ENCODE data around the gene GABPB1.

DNA sequence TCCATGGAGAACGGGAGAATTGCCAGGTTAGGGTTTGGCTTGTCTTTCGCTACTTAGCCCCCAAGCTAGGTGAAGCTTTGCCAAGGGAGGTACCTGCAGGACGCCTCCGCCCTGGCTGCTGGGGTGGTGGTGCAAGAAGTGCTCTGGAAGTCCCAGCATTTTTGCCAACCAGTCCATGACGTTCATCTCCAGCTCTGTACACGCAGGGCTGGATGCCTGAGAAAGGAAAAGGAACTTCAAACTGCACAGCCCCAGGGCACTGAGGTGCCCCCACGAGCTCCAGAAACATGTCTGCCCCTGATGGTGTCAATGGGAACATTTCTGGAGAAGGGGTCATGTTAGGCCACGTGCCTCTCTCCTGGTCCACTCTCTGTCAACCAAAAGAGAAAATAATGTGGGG, 97.7 kb downstream of the GABPB1 start:
- TF ChIP-seq POLR2AphosphoS5 (IDR thresholded peaks at IDR 0.05) (no peak), POLR2A (IDR thresholded peaks at IDR 0.05) (no peak)
- TF ChIP-seq, protein P1, sequence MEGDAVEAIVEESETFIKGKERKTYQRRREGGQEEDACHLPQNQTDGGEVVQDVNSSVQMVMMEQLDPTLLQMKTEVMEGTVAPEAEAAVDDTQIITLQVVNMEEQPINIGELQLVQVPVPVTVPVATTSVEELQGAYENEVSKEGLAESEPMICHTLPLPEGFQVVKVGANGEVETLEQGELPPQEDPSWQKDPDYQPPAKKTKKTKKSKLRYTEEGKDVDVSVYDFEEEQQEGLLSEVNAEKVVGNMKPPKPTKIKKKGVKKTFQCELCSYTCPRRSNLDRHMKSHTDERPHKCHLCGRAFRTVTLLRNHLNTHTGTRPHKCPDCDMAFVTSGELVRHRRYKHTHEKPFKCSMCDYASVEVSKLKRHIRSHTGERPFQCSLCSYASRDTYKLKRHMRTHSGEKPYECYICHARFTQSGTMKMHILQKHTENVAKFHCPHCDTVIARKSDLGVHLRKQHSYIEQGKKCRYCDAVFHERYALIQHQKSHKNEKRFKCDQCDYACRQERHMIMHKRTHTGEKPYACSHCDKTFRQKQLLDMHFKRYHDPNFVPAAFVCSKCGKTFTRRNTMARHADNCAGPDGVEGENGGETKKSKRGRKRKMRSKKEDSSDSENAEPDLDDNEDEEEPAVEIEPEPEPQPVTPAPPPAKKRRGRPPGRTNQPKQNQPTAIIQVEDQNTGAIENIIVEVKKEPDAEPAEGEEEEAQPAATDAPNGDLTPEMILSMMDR (IDR thresholded peaks at IDR 0.05), result no peak

Measured in suprapubic skin (tissue), 4 donors.